IPS-18c (cell line): ENCODE measurements around the gene COL7A1.

Experiments used
- H3K4me3 ChIP-seq: 2 replicates; pipeline ENCODE4 v1.7.0; 2013; ENCODE audit warnings: low read depth, mild to moderate bottlenecking, low read length, moderate library complexity; ENCODE audit not compliant: insufficient read depth
- H3K9me3 ChIP-seq: one replicate; pipeline ENCODE4 v1.6.1; 2013; ENCODE audit warnings: mild to moderate bottlenecking, low read length, moderate library complexity; ENCODE audit not compliant: control insufficient read depth, insufficient read depth

The COL7A1 gene

GRCh38 chr3:48624767-48625166, 29.6 kb upstream of the COL7A1 start:
- Histone ChIP-seq H3K9me3 (no peaks in the 10 kb centered on the region), H3K4me3 (no peak overlapping the region)

GRCh38 chr3:48623851-48624547, 28.9 kb upstream of the COL7A1 start:
- H3K4me3 ChIP-seq, result no peak overlapping the region
- H3K9me3 ChIP-seq, result no peaks in the 10 kb centered on the region

GRCh38 chr3:48621461-48621869, 26.3 kb upstream of the COL7A1 start, which contains the start of gene TMEM89:
Gene TMEM89, minus strand, starts transcription at chr3:48621769. Its CDS starts 13 bp downstream, at chr3:48621756.
- Histone ChIP-seq H3K9me3 (peaks cover 5% of the 10 kb centered on the region), H3K4me3 (no peak within 1 kb of the TSS)

- Histone ChIP-seq H3K4me3 (no peak overlapping the region), H3K9me3 (peaks cover 5% of the 10 kb centered on the region)
These were observed 24.7 kb upstream of the COL7A1 start for GRCh38 chr3:48619541-48620524.

DNA sequence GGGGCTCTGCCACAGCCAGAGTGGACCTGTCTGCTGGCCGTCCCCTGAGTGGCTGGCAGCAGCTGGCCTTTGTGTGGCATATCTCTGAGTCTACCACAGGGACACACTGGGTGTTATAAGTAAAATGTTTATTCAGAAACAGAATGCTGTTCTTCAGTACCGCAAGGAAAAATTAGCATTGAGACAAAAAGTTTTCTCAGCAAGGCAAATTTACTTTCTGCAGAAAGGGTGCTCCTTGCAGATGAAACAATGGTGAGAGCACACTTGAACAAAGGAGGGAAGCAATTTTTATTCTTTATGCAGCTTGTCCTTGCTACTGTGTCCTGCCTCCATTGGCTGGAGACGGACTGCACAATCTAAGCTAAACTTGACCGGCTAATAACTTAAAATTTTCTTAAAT, 22.4 kb upstream of the COL7A1 start:
- H3K4me3 ChIP-seq, result no peak overlapping the region
- H3K9me3 ChIP-seq, result peaks cover 5% of the 10 kb centered on the region

DNA sequence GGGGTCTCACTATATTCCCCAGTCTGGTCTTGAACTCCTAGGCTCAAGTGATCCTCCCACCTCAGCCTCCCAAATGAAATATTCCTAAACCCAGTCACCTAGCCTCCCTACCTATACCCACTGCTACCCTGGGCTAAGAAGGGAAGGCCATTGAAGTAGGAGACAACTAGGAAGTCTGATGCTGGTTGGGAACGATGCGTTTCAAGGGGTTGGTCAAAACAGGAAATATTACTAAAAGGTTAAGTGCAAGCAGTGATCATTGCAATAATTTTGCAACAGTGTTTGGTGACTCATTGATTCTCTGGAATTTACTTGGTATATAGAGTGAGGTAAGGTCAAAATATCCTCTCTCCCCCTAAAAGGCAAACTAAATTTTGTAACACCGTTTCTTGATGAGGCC, 18.9 kb upstream of the COL7A1 start:
- H3K4me3 ChIP-seq, result no peak overlapping the region
- peaks cover 5% of the 10 kb centered on the region for H3K9me3 ChIP-seq

GRCh38 chr3:48612309-48612708, 17.2 kb upstream of the COL7A1 start:
- no peak overlapping the region for H3K4me3 ChIP-seq
- H3K9me3 ChIP-seq, result no peaks in the 10 kb centered on the region

GRCh38 chr3:48609088-48610005, 14.2 kb upstream of the COL7A1 start, which contains the start of gene UQCRC1:
Gene UQCRC1, minus strand, starts transcription at chr3:48609646. Its CDS starts 26 bp downstream, at chr3:48609620.
- Histone ChIP-seq H3K4me3 (peak within 1 kb of the TSS; percentile 98), H3K9me3 (no peaks in the 10 kb centered on the region)

- H3K4me3 ChIP-seq, result no peak overlapping the region
- no peaks in the 10 kb centered on the region for H3K9me3 ChIP-seq
These were observed 12.4 kb upstream of the COL7A1 start for GRCh38 chr3:48607519-48607918.

DNA sequence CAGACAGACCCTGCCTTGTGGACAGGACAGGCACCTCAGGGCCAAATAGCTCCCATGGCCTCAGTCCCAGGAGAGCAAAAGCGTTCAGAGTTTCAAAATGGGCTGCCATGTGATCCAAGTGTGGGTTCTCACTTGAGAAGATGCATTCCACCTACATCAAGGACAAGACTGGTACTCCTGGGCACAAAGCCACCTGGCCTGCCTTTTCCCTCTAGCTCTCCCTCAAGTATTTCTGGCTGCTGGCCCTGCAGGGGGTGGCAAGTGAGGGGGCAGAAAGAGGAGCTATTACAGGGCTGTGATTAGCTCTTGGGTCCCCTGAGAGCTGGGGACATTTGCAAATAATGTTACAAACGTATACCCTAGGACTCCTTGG, 6.5 kb upstream of the COL7A1 start:
- peaks cover 2% of the 10 kb centered on the region for H3K9me3 ChIP-seq

GRCh38 chr3:48600711-48601621, 5.8 kb upstream of the COL7A1 start:
- no peak overlapping the region for H3K4me3 ChIP-seq
- peaks cover 2% of the 10 kb centered on the region for H3K9me3 ChIP-seq

More for the DNA sequence above, 6.5 kb upstream of the COL7A1 start:
- H3K4me3 ChIP-seq, result no peak overlapping the region

- Histone ChIP-seq H3K9me3 (peaks cover 2% of the 10 kb centered on the region), H3K4me3 (no peak overlapping the region)
These were observed 4.6 kb upstream of the COL7A1 start for GRCh38 chr3:48599509-48600285.

DNA sequence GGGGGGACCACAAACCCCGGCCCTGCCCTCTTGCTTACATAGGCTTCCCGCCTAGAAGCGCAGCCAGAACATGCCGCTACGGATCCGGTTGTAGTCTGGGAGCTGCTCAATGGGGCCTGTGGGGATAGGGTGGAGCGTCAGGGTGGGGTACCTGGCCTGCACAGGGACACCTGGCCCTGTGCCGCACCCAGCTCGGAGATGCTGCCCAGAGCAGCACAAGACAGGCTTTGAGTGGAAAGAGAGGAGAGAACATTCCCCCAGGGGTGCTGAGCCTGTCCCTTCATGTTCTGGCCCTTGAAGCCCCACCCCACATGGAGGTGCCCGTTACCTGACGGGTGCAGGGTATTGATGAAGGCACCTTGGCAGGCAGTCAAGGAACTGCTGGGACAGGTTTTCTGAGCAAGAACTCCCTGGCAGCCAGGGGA, 4.0 kb upstream of the COL7A1 start:
- Histone ChIP-seq H3K4me3 (no peak overlapping the region), H3K9me3 (peaks cover 2% of the 10 kb centered on the region)

DNA sequence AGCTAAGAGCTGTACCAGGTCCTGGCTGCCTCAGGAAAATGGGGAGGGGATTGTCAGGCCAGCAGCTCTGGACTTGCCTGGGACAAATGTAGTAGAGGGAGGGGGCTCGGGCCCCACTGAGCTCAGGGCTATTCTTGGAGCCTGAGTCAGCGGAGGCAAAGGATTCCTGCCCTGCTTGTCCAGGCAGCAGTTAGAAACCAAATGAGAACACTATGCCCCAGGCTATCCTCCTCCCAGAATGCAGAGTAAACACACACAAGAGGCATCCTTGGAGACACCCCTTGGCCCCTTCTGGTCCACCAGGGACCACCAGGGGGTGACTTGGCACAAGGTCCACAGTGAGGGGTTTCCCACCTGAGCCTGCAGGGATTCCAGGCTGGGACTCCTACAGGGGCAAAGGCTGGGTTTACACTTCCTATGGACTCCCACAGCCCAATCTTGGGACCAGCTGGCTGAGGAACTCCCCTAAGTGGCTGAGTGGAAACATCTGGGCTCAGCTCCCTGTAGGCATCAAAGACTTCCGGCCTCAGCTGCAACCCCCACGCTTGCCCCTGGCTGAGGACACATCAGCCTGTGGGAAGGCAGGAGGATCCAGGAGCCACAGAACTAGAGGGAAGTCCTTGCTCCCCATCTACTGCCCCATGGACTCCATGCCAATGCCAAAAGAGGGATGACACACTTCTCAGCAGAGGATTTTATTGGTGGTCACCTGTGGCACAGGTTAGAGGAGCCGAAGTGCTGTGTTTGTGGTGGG, 3.4 kb upstream of the COL7A1 start:
- Histone ChIP-seq H3K9me3 (peaks cover 2% of the 10 kb centered on the region), H3K4me3 (no peak overlapping the region)

DNA sequence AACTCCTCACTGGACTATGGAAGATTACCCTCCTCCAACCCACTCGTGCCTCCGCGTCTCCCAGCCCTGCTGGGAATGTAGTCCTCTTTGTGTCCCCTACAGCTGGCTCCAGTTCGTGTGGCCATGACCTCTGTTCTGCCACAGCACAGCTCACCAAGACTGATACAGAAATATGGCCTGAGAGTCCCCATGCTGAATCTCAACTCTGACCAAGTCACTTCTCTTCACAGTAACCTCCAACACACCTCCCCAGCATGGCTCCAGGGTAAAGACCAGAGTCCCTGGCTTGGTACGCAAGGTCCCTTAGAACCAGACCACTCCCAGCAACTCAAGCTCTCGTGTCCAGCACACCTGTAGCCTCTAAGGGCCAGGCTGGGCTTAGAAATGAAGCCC, 2.3 kb upstream of the COL7A1 start:
- Histone ChIP-seq H3K9me3 (peaks cover 4% of the 10 kb centered on the region), H3K4me3 (no peak overlapping the region)
